ENCODE measurements around the gene COMMD1. TPM values are rescaled to one million over a fixed set of nuclear protein-coding genes. Genes with fewer than 3 reads are reported as not detected.

The COMMD1 gene
- total RNA-seq, 4 donors from 2014 or later = 8.5 to 80.7 (median 48.2) TPM

DNA sequence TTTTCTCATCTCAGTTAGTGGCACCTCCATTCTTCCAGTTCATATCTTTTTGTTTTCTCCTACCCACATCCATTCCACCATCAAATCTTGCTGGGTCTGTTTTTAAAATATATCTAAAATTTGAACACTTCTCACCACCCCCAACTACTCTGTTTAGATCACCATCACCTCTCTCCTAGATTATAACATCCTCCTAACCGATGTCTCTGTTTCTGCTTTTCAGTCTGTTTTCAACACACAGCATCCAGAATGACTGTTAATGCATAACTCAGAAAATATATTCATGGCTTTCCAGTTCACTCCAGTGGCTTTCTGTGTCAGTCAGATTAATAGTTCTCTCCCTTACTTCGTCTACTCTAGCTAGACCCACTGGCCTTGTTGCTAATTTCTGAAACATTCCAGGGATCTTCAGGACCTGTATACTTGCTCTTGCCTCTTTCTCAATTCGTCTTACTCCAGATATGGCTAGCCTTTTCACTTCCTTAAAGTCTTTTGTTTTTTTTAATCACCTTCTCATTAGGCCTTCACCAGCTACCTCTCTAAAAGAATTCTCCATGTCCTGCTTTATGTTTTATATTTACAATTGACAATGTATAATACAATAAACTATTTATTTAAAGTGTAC is 105.3 kb downstream of the COMMD1 start:
- peak overlapping the region; percentile 4 to 49 for H3K27ac ChIP-seq
- no peaks in the 10 kb centered on the region for H3K36me3 ChIP-seq
- no peak for TF ChIP-seq POLR2A (IDR thresholded peaks at IDR 0.05)
- TF ChIP-seq, protein P1, sequence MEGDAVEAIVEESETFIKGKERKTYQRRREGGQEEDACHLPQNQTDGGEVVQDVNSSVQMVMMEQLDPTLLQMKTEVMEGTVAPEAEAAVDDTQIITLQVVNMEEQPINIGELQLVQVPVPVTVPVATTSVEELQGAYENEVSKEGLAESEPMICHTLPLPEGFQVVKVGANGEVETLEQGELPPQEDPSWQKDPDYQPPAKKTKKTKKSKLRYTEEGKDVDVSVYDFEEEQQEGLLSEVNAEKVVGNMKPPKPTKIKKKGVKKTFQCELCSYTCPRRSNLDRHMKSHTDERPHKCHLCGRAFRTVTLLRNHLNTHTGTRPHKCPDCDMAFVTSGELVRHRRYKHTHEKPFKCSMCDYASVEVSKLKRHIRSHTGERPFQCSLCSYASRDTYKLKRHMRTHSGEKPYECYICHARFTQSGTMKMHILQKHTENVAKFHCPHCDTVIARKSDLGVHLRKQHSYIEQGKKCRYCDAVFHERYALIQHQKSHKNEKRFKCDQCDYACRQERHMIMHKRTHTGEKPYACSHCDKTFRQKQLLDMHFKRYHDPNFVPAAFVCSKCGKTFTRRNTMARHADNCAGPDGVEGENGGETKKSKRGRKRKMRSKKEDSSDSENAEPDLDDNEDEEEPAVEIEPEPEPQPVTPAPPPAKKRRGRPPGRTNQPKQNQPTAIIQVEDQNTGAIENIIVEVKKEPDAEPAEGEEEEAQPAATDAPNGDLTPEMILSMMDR (IDR thresholded peaks at IDR 0.05) = no peak
- no peak for DNase-seq
- intact Hi-C loops (cut with DNase I; ENCODE audit: low total_unique reads) = no loop called here
- H3K9me3 ChIP-seq = no peaks in the 10 kb centered on the region
- no peaks in the 10 kb centered on the region for H3K4me1 ChIP-seq
- H3K4me3 ChIP-seq = no peak overlapping the region
- no peaks in the 10 kb centered on the region for H3K27me3 ChIP-seq

DNA sequence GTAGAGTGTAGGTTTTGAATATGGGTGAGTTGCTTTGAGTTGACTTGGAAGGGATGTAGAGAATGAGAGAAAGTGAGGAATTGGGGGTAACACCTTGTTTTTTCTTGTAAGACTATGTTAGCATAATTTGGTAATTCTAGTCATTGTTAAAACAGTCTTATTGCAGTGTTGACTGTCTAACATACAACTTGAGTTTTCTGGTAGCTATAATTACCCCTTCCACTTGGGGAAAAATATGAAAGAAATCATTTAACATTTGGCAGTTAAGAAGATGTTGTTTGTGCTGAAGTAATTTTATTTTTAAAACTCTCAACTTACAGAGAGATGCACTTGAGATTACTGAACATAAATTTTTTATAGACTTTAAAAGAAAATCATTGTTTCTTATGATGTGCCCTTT is 108.2 kb downstream of the COMMD1 start:
- H3K4me1 ChIP-seq = no peaks in the 10 kb centered on the region
- DNase-seq = no peak
- TF ChIP-seq, protein P1 (IDR thresholded peaks at IDR 0.05) = no peak
- no peak for TF ChIP-seq POLR2A (IDR thresholded peaks at IDR 0.05)
- no peaks in the 10 kb centered on the region for H3K27me3 ChIP-seq
- no peaks in the 10 kb centered on the region for H3K9me3 ChIP-seq
- H3K4me3 ChIP-seq = no peak overlapping the region
- no peaks in the 10 kb centered on the region for H3K36me3 ChIP-seq
- intact Hi-C loops (cut with DNase I; ENCODE audit: low total_unique reads) = no loop called here
- H3K27ac ChIP-seq = peak overlapping the region; percentile 25 to 72

DNA sequence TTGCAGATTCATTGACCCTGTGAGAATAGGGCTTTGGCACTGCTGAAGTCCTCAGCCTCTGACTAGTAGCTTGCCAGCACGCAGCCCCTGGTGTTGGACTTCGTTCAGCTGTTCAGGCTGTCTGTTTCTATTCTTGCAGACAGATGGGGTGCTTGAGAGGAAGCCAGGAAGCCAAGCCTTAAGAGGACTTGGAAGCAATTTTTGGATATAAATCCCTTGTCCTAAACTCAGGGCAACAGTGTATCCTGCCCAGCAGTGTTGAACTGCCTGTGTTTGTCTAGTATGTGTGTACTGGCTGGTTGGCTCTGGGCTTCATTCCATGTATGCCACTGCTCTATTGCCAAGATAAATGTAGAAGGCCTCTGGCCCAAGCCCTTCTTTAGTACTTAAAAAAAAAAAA is 108.6 kb downstream of the COMMD1 start:
- intact Hi-C loops (cut with DNase I; ENCODE audit: low total_unique reads) = no loop called here

DNA sequence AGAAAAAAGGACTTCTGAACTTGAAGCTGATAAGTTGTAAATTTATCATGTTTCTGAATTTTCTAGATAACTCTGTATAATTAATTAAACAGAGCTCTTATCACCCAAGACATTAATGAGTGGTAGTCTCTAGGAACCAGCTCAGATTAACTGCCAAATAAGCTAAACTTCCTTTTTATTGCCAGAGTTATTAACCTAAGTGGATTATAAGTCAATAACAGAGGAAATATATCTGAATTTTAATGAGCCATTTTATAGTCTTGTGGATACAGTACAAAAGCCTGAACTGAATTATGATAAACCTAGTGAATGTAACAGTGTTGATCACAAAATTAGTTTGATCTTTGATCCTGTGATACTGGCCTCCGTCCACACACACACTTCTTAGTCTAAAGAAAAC is 111.5 kb downstream of the COMMD1 start:
- TF ChIP-seq POLR2A (IDR thresholded peaks at IDR 0.05) = no peak
- TF ChIP-seq, protein P1 (IDR thresholded peaks at IDR 0.05) = no peak
- no peak for DNase-seq
- Histone ChIP-seq H3K27me3 (no peaks in the 10 kb centered on the region), H3K27ac (peak overlapping the region in 1 of 2 donors; percentile 23), H3K9me3 (no peaks in the 10 kb centered on the region), H3K4me3 (no peak overlapping the region), H3K4me1 (no peaks in the 10 kb centered on the region), H3K36me3 (no peaks in the 10 kb centered on the region)
- intact Hi-C loops (cut with DNase I; ENCODE audit: low total_unique reads) = no loop called here

More for the DNA sequence above, 108.6 kb downstream of the COMMD1 start:
- Histone ChIP-seq H3K4me1 (no peaks in the 10 kb centered on the region), H3K4me3 (no peak overlapping the region), H3K36me3 (no peaks in the 10 kb centered on the region), H3K27ac (peak overlapping the region; percentile 25 to 72), H3K27me3 (no peaks in the 10 kb centered on the region), H3K9me3 (no peaks in the 10 kb centered on the region)
- TF ChIP-seq POLR2A (IDR thresholded peaks at IDR 0.05) = no peak
- TF ChIP-seq, protein P1 (IDR thresholded peaks at IDR 0.05) = peak; percentile 10 to 38 (median 23)
- DNase-seq = peak; percentile 57 to 77

DNA sequence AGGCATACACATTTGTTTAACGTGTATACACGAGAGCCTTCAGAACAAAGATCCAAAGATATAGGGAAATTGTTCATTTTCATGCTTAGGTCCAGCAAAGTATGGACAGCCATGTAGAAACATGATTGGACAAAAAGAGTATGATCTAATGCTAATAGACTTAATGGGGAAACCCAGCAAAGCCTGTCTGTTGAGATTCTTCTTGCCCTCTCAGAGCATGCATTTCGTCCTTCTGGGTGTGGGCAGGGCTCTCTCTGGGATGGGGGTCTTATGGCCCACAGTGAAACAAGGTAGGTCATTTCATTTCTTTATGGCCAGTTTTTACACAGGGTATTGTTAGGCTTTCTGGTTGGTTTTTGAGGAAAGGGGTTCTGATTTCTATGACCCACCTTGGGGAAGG is 124.4 kb downstream of the COMMD1 start:
- no peak overlapping the region for H3K27ac ChIP-seq
- TF ChIP-seq POLR2A (IDR thresholded peaks at IDR 0.05) = no peak
- TF ChIP-seq, protein P1 (IDR thresholded peaks at IDR 0.05) = no peak
- no peaks in the 10 kb centered on the region for H3K4me1 ChIP-seq
- H3K4me3 ChIP-seq = no peak overlapping the region
- H3K36me3 ChIP-seq = no peaks in the 10 kb centered on the region
- intact Hi-C loops (cut with DNase I; ENCODE audit: low total_unique reads) = no loop called here
- H3K27me3 ChIP-seq = no peaks in the 10 kb centered on the region
- no peaks in the 10 kb centered on the region for H3K9me3 ChIP-seq
- DNase-seq = no peak

Measured in uterus (tissue), 4 donors.